ENCODE measurements around the gene MEIOC.

DNA sequence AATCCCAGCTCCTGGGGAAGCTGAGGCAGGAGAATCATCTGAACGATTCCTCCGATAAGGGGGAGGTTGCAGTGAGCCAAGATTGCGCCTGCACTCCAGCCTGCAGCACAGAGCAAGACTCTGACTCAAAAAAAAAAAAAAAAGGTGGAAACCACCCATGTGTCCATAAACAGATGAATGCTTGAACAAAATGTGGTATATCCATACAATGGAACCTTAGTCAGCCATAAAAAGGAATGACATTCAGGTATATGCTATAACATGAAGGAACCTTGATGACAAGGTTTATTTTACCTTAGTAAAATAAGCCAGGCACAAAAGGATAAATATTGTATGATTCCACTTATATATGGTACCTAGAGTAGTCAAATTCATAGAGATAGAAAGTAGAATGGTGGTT, 2.9 kb upstream of the MEIOC start:
- TF ChIP-seq EZH2phosphoT487 (IDR thresholded peaks at IDR 0.05; ENCODE audit: borderline replicate concordance, low read length) = no peak
- TF ChIP-seq, protein P1, sequence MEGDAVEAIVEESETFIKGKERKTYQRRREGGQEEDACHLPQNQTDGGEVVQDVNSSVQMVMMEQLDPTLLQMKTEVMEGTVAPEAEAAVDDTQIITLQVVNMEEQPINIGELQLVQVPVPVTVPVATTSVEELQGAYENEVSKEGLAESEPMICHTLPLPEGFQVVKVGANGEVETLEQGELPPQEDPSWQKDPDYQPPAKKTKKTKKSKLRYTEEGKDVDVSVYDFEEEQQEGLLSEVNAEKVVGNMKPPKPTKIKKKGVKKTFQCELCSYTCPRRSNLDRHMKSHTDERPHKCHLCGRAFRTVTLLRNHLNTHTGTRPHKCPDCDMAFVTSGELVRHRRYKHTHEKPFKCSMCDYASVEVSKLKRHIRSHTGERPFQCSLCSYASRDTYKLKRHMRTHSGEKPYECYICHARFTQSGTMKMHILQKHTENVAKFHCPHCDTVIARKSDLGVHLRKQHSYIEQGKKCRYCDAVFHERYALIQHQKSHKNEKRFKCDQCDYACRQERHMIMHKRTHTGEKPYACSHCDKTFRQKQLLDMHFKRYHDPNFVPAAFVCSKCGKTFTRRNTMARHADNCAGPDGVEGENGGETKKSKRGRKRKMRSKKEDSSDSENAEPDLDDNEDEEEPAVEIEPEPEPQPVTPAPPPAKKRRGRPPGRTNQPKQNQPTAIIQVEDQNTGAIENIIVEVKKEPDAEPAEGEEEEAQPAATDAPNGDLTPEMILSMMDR (IDR thresholded peaks at IDR 0.05; ENCODE audit: low read depth, low read length, poor library complexity, severe bottlenecking) = no peak

Data from DOHH2 (cell line).